Measurements from ENCODE around the gene GARRE1. TPM values are rescaled to one million over a fixed set of nuclear protein-coding genes. Genes with fewer than 3 reads are reported as not detected.

Gene GARRE1
- total and polyA plus RNA-seq, 2 donors (not counting 1 experiment from before 2014, with no cell fraction given): 7.2 to 10.9 TPM

DNA sequence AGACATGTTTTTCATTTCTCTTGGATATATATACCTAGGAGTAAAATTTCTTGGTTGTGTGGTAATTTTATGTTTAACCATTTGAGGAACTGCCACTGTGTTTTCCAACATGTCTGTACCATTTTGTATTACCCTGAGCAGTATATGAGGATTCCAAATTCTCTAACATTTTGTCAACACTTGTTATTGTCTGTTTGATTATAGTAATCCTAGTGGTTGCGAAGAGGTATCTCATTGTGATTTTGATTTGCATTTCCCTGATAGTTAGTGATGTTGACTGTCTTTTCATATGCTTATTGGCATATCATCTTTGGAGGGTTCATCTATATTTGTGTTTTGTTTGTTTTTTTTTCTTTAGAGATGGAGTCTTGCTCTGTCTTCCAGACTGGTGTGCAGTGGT lies 21.4 kb downstream of the GARRE1 start:
- H3K4me2 ChIP-seq (ENCODE audit: extremely low read depth, insufficient read depth, low read length): no peak overlapping the region
- TF ChIP-seq EZH2 (IDR thresholded peaks at IDR 0.05; ENCODE audit: low read length, missing control alignments): no peak
- TF ChIP-seq, protein P1, sequence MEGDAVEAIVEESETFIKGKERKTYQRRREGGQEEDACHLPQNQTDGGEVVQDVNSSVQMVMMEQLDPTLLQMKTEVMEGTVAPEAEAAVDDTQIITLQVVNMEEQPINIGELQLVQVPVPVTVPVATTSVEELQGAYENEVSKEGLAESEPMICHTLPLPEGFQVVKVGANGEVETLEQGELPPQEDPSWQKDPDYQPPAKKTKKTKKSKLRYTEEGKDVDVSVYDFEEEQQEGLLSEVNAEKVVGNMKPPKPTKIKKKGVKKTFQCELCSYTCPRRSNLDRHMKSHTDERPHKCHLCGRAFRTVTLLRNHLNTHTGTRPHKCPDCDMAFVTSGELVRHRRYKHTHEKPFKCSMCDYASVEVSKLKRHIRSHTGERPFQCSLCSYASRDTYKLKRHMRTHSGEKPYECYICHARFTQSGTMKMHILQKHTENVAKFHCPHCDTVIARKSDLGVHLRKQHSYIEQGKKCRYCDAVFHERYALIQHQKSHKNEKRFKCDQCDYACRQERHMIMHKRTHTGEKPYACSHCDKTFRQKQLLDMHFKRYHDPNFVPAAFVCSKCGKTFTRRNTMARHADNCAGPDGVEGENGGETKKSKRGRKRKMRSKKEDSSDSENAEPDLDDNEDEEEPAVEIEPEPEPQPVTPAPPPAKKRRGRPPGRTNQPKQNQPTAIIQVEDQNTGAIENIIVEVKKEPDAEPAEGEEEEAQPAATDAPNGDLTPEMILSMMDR (conservative IDR thresholded peaks at IDR 0.05 in 1 of 2, IDR thresholded peaks at IDR 0.05 in 1 of 2; ENCODE audit: low read depth in 1 of 2, low read length in 2 of 2): no peak
- H3K4me3 ChIP-seq (replicated peaks in 1 of 4; ENCODE audit: control extremely low read depth in 1 of 4, insufficient read depth in 1 of 4, low read depth in 3 of 4, low read length in 4 of 4): no peak overlapping the region
- no peak for DNase-seq (ENCODE audit: low read depth in 2 of 2)
- H3K27ac ChIP-seq (ENCODE audit: insufficient read depth, low read length): no peak overlapping the region
- no peak overlapping the region for H3K9ac ChIP-seq (ENCODE audit: insufficient read depth, low read length)
- H3K79me2 ChIP-seq (ENCODE audit: control insufficient read depth, insufficient read depth, low read length): peaks cover 8% of the 10 kb centered on the region
- H3K36me3 ChIP-seq (ENCODE audit: control insufficient read depth, insufficient read depth, low read length): no peaks in the 10 kb centered on the region
- peaks cover 13% of the 10 kb centered on the region for H3K4me1 ChIP-seq (ENCODE audit: control insufficient read depth, extremely low read depth, insufficient read depth, low read length)
- no peaks in the 10 kb centered on the region for H3K27me3 ChIP-seq (ENCODE audit: control insufficient read depth, insufficient read depth, low read length)
- H3K9me3 ChIP-seq (ENCODE audit: control insufficient read depth, insufficient read depth, low read depth, low read length): no peaks in the 10 kb centered on the region
- no peaks in the 10 kb centered on the region for H4K20me1 ChIP-seq (ENCODE audit: control insufficient read depth, extremely low read depth, insufficient read depth, low read length)
- no peak overlapping the region for H2AFZ ChIP-seq (ENCODE audit: low read length)

DNA sequence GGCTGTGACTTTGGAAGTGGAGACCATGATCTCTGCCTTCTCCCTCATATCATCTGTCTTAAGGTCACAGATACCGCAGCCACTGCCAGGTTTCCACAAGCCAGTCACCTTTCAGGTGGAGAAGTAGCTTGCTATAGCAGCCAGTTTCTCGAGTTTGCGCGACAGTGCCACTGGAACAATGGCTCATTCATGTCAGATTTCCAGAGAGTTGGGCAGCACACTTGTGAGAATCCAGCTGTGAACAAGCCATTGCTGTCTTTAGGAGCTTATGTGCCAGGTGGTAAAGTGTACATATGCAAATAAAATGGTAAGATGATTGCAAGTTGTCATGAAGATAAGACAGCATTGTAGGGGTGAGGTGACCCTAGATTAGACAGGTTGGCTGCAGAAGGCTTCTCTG lies 22.3 kb downstream of the GARRE1 start:
- H3K4me2 ChIP-seq (ENCODE audit: extremely low read depth, insufficient read depth, low read length): no peak overlapping the region
- no peak overlapping the region for H3K9ac ChIP-seq (ENCODE audit: insufficient read depth, low read length)
- H3K4me3 ChIP-seq (replicated peaks in 1 of 4; ENCODE audit: control extremely low read depth in 1 of 4, insufficient read depth in 1 of 4, low read depth in 3 of 4, low read length in 4 of 4): no peak overlapping the region
- H3K27ac ChIP-seq (ENCODE audit: insufficient read depth, low read length): no peak overlapping the region
- no peaks in the 10 kb centered on the region for H3K36me3 ChIP-seq (ENCODE audit: control insufficient read depth, insufficient read depth, low read length)
- peaks cover 13% of the 10 kb centered on the region for H3K4me1 ChIP-seq (ENCODE audit: control insufficient read depth, extremely low read depth, insufficient read depth, low read length)
- no peak for DNase-seq (ENCODE audit: low read depth in 2 of 2)
- no peaks in the 10 kb centered on the region for H4K20me1 ChIP-seq (ENCODE audit: control insufficient read depth, extremely low read depth, insufficient read depth, low read length)
- no peaks in the 10 kb centered on the region for H3K9me3 ChIP-seq (ENCODE audit: control insufficient read depth, insufficient read depth, low read depth, low read length)
- no peak overlapping the region for H2AFZ ChIP-seq (ENCODE audit: low read length)
- no peaks in the 10 kb centered on the region for H3K27me3 ChIP-seq (ENCODE audit: control insufficient read depth, insufficient read depth, low read length)
- peaks cover 10% of the 10 kb centered on the region for H3K79me2 ChIP-seq (ENCODE audit: control insufficient read depth, insufficient read depth, low read length)
- TF ChIP-seq EZH2 (IDR thresholded peaks at IDR 0.05; ENCODE audit: low read length, missing control alignments): no peak
- TF ChIP-seq, protein P1 (conservative IDR thresholded peaks at IDR 0.05 in 1 of 2, IDR thresholded peaks at IDR 0.05 in 1 of 2; ENCODE audit: low read depth in 1 of 2, low read length in 2 of 2): no peak

DNA sequence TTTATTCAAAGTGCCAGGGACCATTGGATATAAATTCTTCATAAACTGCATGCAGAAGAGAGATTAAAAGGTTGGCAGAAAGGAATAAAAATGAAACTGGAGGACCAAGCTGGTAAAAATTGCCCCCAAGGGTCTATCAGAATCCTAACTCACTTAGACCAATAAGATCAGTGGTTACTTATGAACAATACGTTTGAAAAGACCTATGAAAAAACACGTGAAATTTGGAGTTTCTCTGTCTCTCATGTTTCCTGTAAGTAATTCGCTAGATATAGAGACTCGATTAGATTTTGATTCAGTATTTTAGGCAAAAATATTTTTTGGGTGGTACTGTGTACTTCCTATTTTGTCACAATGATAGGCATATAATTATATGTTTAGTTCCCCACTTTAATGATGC lies 22.9 kb downstream of the GARRE1 start:
- Histone ChIP-seq H3K4me3 (replicated peaks in 1 of 4; ENCODE audit: control extremely low read depth in 1 of 4, insufficient read depth in 1 of 4, low read depth in 3 of 4, low read length in 4 of 4) (no peak overlapping the region), H3K36me3 (ENCODE audit: control insufficient read depth, insufficient read depth, low read length) (no peaks in the 10 kb centered on the region), H3K9ac (ENCODE audit: insufficient read depth, low read length) (no peak overlapping the region), H4K20me1 (ENCODE audit: control insufficient read depth, extremely low read depth, insufficient read depth, low read length) (no peaks in the 10 kb centered on the region), H3K4me1 (ENCODE audit: control insufficient read depth, extremely low read depth, insufficient read depth, low read length) (peaks cover 13% of the 10 kb centered on the region), H2AFZ (ENCODE audit: low read length) (no peak overlapping the region), H3K9me3 (ENCODE audit: control insufficient read depth, insufficient read depth, low read depth, low read length) (no peaks in the 10 kb centered on the region), H3K4me2 (ENCODE audit: extremely low read depth, insufficient read depth, low read length) (no peak overlapping the region), H3K27ac (ENCODE audit: insufficient read depth, low read length) (no peak overlapping the region), H3K27me3 (ENCODE audit: control insufficient read depth, insufficient read depth, low read length) (no peaks in the 10 kb centered on the region), H3K79me2 (ENCODE audit: control insufficient read depth, insufficient read depth, low read length) (peaks cover 7% of the 10 kb centered on the region)
- no peak for TF ChIP-seq EZH2 (IDR thresholded peaks at IDR 0.05; ENCODE audit: low read length, missing control alignments)
- TF ChIP-seq, protein P1 (conservative IDR thresholded peaks at IDR 0.05 in 1 of 2, IDR thresholded peaks at IDR 0.05 in 1 of 2; ENCODE audit: low read depth in 1 of 2, low read length in 2 of 2): no peak
- no peak for DNase-seq (ENCODE audit: low read depth in 2 of 2)

Data from fibroblast of lung (primary cell).